Smooth muscle cell (in vitro differentiated cells): ENCODE measurements around the gene ATP12A. TPM values are rescaled to one million over a fixed set of nuclear protein-coding genes. Genes with fewer than 3 reads are reported as not detected.

Experiments used
- DNase-seq: peaks from one replicate; lab custom pipeline; 2025; ENCODE audit not compliant: unreplicated experiment; lab: John Stamatoyannopoulos, UW
- H2AFZ ChIP-seq: fragments of 200-600 bp; sonication (generic); 2 replicates; pipeline ENCODE4 v1.6.0; 2016; ENCODE audit warnings: antibody characterized with exemption, low read depth, mild to moderate bottlenecking
- H3F3A ChIP-seq: fragments of 200-600 bp; sonication (generic); 2 replicates; pipeline ENCODE4 v1.6.0; 2017; ENCODE audit warnings: antibody characterized with exemption, low read depth
- H3K27ac ChIP-seq: fragments of 200-600 bp; sonication (generic); 2 replicates; pipeline ENCODE4 v1.5.1; 2016; ENCODE audit warnings: low read depth, mild to moderate bottlenecking
- H3K27me3 ChIP-seq: fragments of 200-600 bp; sonication (generic); 2 replicates; pipeline ENCODE4 v1.6.1; 2016; ENCODE audit warnings: low read depth, mild to moderate bottlenecking
- H3K36me3 ChIP-seq: fragments of 200-600 bp; sonication (generic); 2 replicates; pipeline ENCODE4 v1.5.1; 2016; ENCODE audit warnings: low read depth
- H3K4me1 ChIP-seq: fragments of 200-600 bp; sonication (generic); 2 replicates; pipeline ENCODE4 v1.5.1; 2016; ENCODE audit warnings: low read depth
- H3K4me2 ChIP-seq: fragments of 200-600 bp; sonication (generic); 2 replicates; pipeline ENCODE4 v1.6.0; 2016; ENCODE audit warnings: mild to moderate bottlenecking
- H3K4me3 ChIP-seq: fragments of 200-600 bp; sonication (generic); 2 replicates; pipeline ENCODE4 v1.5.1; 2016; ENCODE audit warnings: mild to moderate bottlenecking
- H3K79me2 ChIP-seq: fragments of 200-600 bp; sonication (generic); 2 replicates; pipeline ENCODE4 v1.6.0; 2016; ENCODE audit warnings: low read depth, mild to moderate bottlenecking
- H3K9ac ChIP-seq: fragments of 200-600 bp; sonication (generic); 2 replicates; pipeline ENCODE4 v1.6.0; 2016; ENCODE audit warnings: low read depth
- H3K9me3 ChIP-seq: fragments of 200-600 bp; sonication (generic); replicated peaks from 2 replicates; pipeline ENCODE4 v1.5.1; 2016; ENCODE audit warnings: low read depth
- H4K20me1 ChIP-seq: fragments of 200-600 bp; sonication (generic); 2 replicates; pipeline ENCODE4 v1.6.0; 2016; ENCODE audit warnings: low read depth
- CTCF ChIP-seq: fragments of 200-600 bp; sonication (generic); IDR thresholded peaks from 2 replicates; pipeline ENCODE4 v1.5.1; 2017; ENCODE audit warnings: borderline replicate concordance, mild to moderate bottlenecking, antibody characterized with exemption; ENCODE audit not compliant: insufficient read depth, poor library complexity, severe bottlenecking
- WGBS: methylation state at CpG from one replicate; pipeline ENCODE4 v1.1.7; 2016; ENCODE audit warnings: low lambda C conversion rate; 5-methylcytosine and 5-hydroxymethylcytosine counted together
- polyA plus RNA-seq: library from polyadenylated mRNA; unstranded; fragments of >200 nt; fragmentation: Nextera tagmentation; extraction: Ambion mirVana; gene quantifications from 2 replicates; pipeline ENCODE4 v1.2.1, GENCODE V29; 2016
- total RNA-seq: library from RNA; depleted of rRNA; stranded (reverse); fragments of >200 nt; gene quantifications from 2 replicates; pipeline ENCODE4 v1.2.3, GENCODE V29; 2014

Gene ATP12A
- total and polyA plus RNA-seq, 2 experiments from 2014 or later: 0.63 to 0.67 TPM

GRCh38 chr13:24670174-24670573 lies 10.0 kb upstream of the ATP12A start:
- Histone ChIP-seq H3K79me2 (no peaks in the 10 kb centered on the region), H3K9me3 (no peaks in the 10 kb centered on the region), H3K4me1 (peaks cover 7% of the 10 kb centered on the region), H3K27me3 (no peaks in the 10 kb centered on the region), H2AFZ (no peak overlapping the region), H4K20me1 (no peaks in the 10 kb centered on the region), H3F3A (no peaks in the 10 kb centered on the region), H3K27ac (peak overlapping the region; percentile 98), H3K4me3 (no peak overlapping the region), H3K36me3 (no peaks in the 10 kb centered on the region), H3K4me2 (no peak overlapping the region), H3K9ac (no peak overlapping the region)
- TF ChIP-seq CTCF: no peak
- DNase-seq: no peak
- WGBS: 71% methylated on average over 7 of the region's 7 CpGs

GRCh38 chr13:24670961-24671381 lies 9.2 kb upstream of the ATP12A start:
- H3K4me2 ChIP-seq: peak overlapping the region; percentile 86
- H3K4me3 ChIP-seq: peak overlapping the region; percentile 37

GRCh38 chr13:24671386-24672113 lies 8.7 kb upstream of the ATP12A start:
- H3K9ac ChIP-seq: peak overlapping the region; percentile 94
- peak; percentile 20 for DNase-seq
- peak; percentile 66 for TF ChIP-seq CTCF
- peak overlapping the region; percentile 37 for H3K4me3 ChIP-seq
- H3K27me3 ChIP-seq: no peaks in the 10 kb centered on the region
- H3K9me3 ChIP-seq: no peaks in the 10 kb centered on the region
- no peaks in the 10 kb centered on the region for H3K79me2 ChIP-seq
- H3F3A ChIP-seq: no peaks in the 10 kb centered on the region
- no peaks in the 10 kb centered on the region for H3K36me3 ChIP-seq
- peak overlapping the region; percentile 86 for H3K4me2 ChIP-seq
- no peaks in the 10 kb centered on the region for H4K20me1 ChIP-seq
- H2AFZ ChIP-seq: peak overlapping the region; percentile 69
- peak overlapping the region; percentile 98 for H3K27ac ChIP-seq
- WGBS: 8% methylated on average over 14 of the region's 14 CpGs
- H3K4me1 ChIP-seq: peaks cover 7% of the 10 kb centered on the region

More at GRCh38 chr13:24670961-24671381, 9.2 kb upstream of the ATP12A start:
- no peak overlapping the region for H2AFZ ChIP-seq
- no peak for TF ChIP-seq CTCF
- no peaks in the 10 kb centered on the region for H3K79me2 ChIP-seq
- H3K27me3 ChIP-seq: no peaks in the 10 kb centered on the region
- H3K27ac ChIP-seq: peak overlapping the region; percentile 98
- DNase-seq: no peak
- H3K9me3 ChIP-seq: no peaks in the 10 kb centered on the region
- H3F3A ChIP-seq: no peaks in the 10 kb centered on the region
- no peaks in the 10 kb centered on the region for H4K20me1 ChIP-seq
- H3K9ac ChIP-seq: peak overlapping the region; percentile 94
- H3K4me1 ChIP-seq: peaks cover 7% of the 10 kb centered on the region
- no peaks in the 10 kb centered on the region for H3K36me3 ChIP-seq
- 13% methylated on average over 6 of the region's 6 CpGs for WGBS
